Astrocyte (in vitro differentiated cells and primary cell): ENCODE measurements around the gene MEAK7. TPM values are rescaled to one million over a fixed set of nuclear protein-coding genes. Genes with fewer than 3 reads are reported as not detected.

Experiments used
- DNase-seq: peaks from one replicate; pipeline ENCODE4 v3.0.0-alpha.2; 2010; ENCODE audit warnings: low read depth
- FAIRE-seq: peaks from 2 replicates; lab custom pipeline; 2011; peaks lifted over from hg19 to GRCh38; lab: Jason Lieb, UNC
- H2AFZ ChIP-seq: 2 replicates; pipeline ENCODE4 v1.6.0; 2012; ENCODE audit warnings: low read depth, low read length, inconsistent platforms
- H3K27ac ChIP-seq: 2 replicates; pipeline ENCODE4 v1.5.1; 2011; ENCODE audit warnings: low read depth, low read length, inconsistent platforms
- H3K27me3 ChIP-seq: 2 replicates; pipeline ENCODE4 v1.6.0; 2011; ENCODE audit warnings: low read length, inconsistent platforms; ENCODE audit not compliant: insufficient read depth
- H3K36me3 ChIP-seq: 2 replicates; pipeline ENCODE4 v1.5.1; 2011; ENCODE audit warnings: low read length, inconsistent platforms; ENCODE audit not compliant: insufficient read depth
- H3K4me1 ChIP-seq: 2 replicates; pipeline ENCODE4 v1.5.1; 2011; ENCODE audit warnings: low read length, inconsistent platforms; ENCODE audit not compliant: insufficient read depth
- H3K4me2 ChIP-seq: 2 replicates; pipeline ENCODE4 v1.6.0; 2012; ENCODE audit warnings: low read length, inconsistent platforms
- H3K4me3 ChIP-seq: 2 replicates; pipeline ENCODE4 v1.5.1; 2011; ENCODE audit warnings: low read depth, mild to moderate bottlenecking, low read length, inconsistent platforms; ENCODE audit not compliant: insufficient read depth
- H3K79me2 ChIP-seq: 2 replicates; pipeline ENCODE4 v1.6.0; 2012; ENCODE audit warnings: mild to moderate bottlenecking, low read length, inconsistent platforms; ENCODE audit not compliant: insufficient read depth
- H3K9ac ChIP-seq: 2 replicates; pipeline ENCODE4 v1.6.0; 2012; ENCODE audit warnings: mild to moderate bottlenecking, low read length, inconsistent platforms
- H3K9me3 ChIP-seq: 2 replicates; pipeline ENCODE4 v1.5.1; 2012; ENCODE audit warnings: low read depth, mild to moderate bottlenecking, low read length, inconsistent platforms; ENCODE audit not compliant: insufficient read depth
- H4K20me1 ChIP-seq: 2 replicates; pipeline ENCODE4 v1.6.0; 2012; ENCODE audit warnings: low read length, inconsistent platforms; ENCODE audit not compliant: insufficient read depth
- H3K27ac Mint-ChIP-seq: one replicate; pipeline ENCODE4 v1.8.0; 2021; ENCODE audit warnings: mild to moderate bottlenecking, mixed read lengths; ENCODE audit not compliant: unreplicated experiment
- H3K27me3 Mint-ChIP-seq: one replicate; pipeline ENCODE4 v1.8.0; 2021; ENCODE audit warnings: low read depth, mixed read lengths; ENCODE audit not compliant: unreplicated experiment
- H3K36me3 Mint-ChIP-seq: one replicate; pipeline ENCODE4 v1.8.0; 2021; ENCODE audit warnings: low read depth, mixed read lengths; ENCODE audit not compliant: unreplicated experiment
- H3K4me1 Mint-ChIP-seq: one replicate; pipeline ENCODE4 v1.8.0; 2021; ENCODE audit warnings: low read depth, mixed read lengths; ENCODE audit not compliant: unreplicated experiment
- H3K4me3 Mint-ChIP-seq: one replicate; pipeline ENCODE4 v1.8.0; 2021; ENCODE audit warnings: mild to moderate bottlenecking, moderate library complexity, mixed read lengths; ENCODE audit not compliant: unreplicated experiment
- H3K9me3 Mint-ChIP-seq: one replicate; pipeline ENCODE4 v1.8.0; 2021; ENCODE audit warnings: mild to moderate bottlenecking, mixed read lengths; ENCODE audit not compliant: unreplicated experiment
- CTCF ChIP-seq: IDR thresholded peaks from 2 replicates; pipeline ENCODE4 v1.5.1; 2011; ENCODE audit warnings: low read depth, mild to moderate bottlenecking, inconsistent platforms, low read length, moderate library complexity; ENCODE audit not compliant: insufficient read depth
- EZH2 ChIP-seq: IDR thresholded peaks from 2 replicates; pipeline ENCODE4 v1.6.1; 2012; ENCODE audit warnings: mild to moderate bottlenecking, low read length, inconsistent platforms; ENCODE audit not compliant: insufficient read depth
- total RNA-seq: library from RNA; stranded (reverse); gene quantifications from 2 replicates; pipeline ENCODE4 v1.2.1, GENCODE V29; 2021

MEAK7 gene
- total RNA-seq, 1 donor from 2014 or later: 41.3 TPM

GRCh38 chr16:84511831-84512230 is 7.4 kb upstream of the MEAK7 start:
- Histone ChIP-seq H3K27me3 (no peaks in the 10 kb centered on the region), H4K20me1 (no peaks in the 10 kb centered on the region), H3K9ac (peak overlapping the region; percentile 14), H3K4me3 (no peak overlapping the region), H3K4me1 (peaks cover 22% of the 10 kb centered on the region), H3K4me2 (peak overlapping the region; percentile 8), H3K79me2 (no peaks in the 10 kb centered on the region), H3K27ac (no peak overlapping the region), H3K36me3 (no peaks in the 10 kb centered on the region), H3K9me3 (no peaks in the 10 kb centered on the region), H2AFZ (peak overlapping the region; percentile 1)
- Mint-ChIP-seq H3K27ac (no peak overlapping the region), H3K9me3 (no peaks in the 10 kb centered on the region), H3K4me3 (no peak overlapping the region), H3K27me3 (no peaks in the 10 kb centered on the region), H3K36me3 (no peaks in the 10 kb centered on the region), H3K4me1 (peaks cover 12% of the 10 kb centered on the region)
- FAIRE-seq (no peak), DNase-seq (no peak)
- TF ChIP-seq EZH2 (no peak), CTCF (no peak)

DNA sequence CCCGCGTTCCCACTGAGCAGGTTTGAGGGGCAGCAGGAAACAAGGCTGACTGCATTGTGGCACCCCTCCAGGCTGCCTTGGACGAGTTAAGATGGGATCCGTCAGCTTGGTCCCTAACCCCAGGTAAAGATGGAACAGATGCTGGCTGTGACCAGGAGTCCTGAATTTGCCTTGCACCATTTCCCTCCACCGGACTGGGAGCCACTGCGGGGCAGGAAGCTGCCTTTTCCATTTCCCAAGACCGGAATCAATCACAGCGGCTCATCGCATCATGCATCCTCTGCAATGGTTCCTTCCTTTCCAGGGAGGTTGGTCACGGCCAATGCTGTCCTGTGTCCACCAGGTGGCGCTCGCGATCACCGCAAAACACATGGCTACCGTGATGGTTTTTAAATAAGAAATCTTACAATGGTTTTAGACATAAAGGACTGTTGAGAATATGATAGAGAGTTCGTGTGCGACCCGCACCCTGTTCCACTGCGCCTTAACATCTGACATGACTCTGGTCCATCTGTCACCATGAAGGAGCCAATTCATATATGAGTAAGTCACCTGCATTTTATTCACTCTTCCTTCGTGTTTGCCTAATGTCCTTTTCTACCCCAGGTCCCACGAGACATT is 6.8 kb upstream of the MEAK7 start:
- Histone ChIP-seq H3K79me2 (no peaks in the 10 kb centered on the region), H2AFZ (peak overlapping the region; percentile 80), H3K9me3 (no peaks in the 10 kb centered on the region), H3K4me1 (peaks cover 22% of the 10 kb centered on the region), H3K36me3 (no peaks in the 10 kb centered on the region), H3K4me2 (peak overlapping the region; percentile 78), H3K27ac (no peak overlapping the region), H4K20me1 (no peaks in the 10 kb centered on the region), H3K9ac (peak overlapping the region; percentile 20), H3K27me3 (no peaks in the 10 kb centered on the region), H3K4me3 (no peak overlapping the region)
- Mint-ChIP-seq H3K27me3 (no peaks in the 10 kb centered on the region), H3K36me3 (no peaks in the 10 kb centered on the region), H3K4me3 (no peak overlapping the region), H3K4me1 (peaks cover 10% of the 10 kb centered on the region), H3K9me3 (no peaks in the 10 kb centered on the region), H3K27ac (no peak overlapping the region)
- DNase-seq (peak; percentile 53), FAIRE-seq (no peak)
- TF ChIP-seq CTCF (peak; percentile 97), EZH2 (no peak)
